Measurements from ENCODE around the gene ABLIM3. TPM values are rescaled to one million over a fixed set of nuclear protein-coding genes. Genes with fewer than 3 reads are reported as not detected.

ABLIM3 gene
- total and polyA plus RNA-seq, 9 of the 15 experiments (the other 6 are each of a cell fraction or from before 2014, with no cell fraction given), result 0.03 to 0.38 (median 0.11) TPM

DNA sequence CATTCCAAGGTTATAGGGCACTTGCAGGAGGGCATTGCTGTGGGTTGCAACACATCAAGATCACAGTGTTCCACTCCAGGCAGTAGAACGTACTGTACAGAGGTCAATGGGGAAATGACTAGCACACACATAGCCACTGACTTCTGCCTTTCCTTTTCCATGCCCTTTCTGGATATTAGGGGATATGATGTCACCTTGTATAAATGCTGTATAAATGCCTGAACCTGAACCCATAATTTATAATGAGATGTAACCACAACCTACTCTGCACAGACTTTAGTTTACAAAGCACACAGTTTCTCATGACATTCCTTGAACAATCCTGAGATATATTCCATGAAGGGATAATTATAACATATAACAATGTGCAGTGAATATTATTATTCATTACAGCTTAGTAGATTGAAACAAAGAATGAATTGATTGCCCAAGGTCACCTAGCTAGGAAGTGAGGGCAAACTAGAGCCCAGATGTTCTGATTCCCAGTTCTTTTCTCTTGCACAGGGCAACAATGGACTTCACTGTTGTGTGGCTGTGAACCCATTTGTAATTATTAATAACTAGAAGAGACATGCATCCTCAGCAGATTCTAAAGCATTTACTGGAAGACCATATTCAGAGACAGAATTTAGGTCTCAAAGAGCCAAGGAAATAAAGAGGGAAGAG lies 5.6 kb upstream of the ABLIM3 start:
- DNase-seq (ENCODE audit: extremely low read depth in 1 of 4, low spot score in 3 of 4) (no peak), ATAC-seq (no peak), FAIRE-seq (no peak)
- no peaks in the 10 kb centered on the region for H3K9me1 ChIP-seq (ENCODE audit: control insufficient read depth, insufficient read depth, low read length)
- no peaks in the 10 kb centered on the region for H3K79me2 ChIP-seq (ENCODE audit: control insufficient read depth, insufficient read depth, low read length)
- no peaks in the 10 kb centered on the region for H4K20me1 ChIP-seq (replicated peaks; ENCODE audit: control insufficient read depth, insufficient read depth, low read length)
- no peak overlapping the region for H3K4me2 ChIP-seq (ENCODE audit: insufficient read depth, low read length)
- WGBS (ENCODE audit: insufficient coverage, low coverage, missing lambda C conversion rate), result 30% methylated on average over 1 of the region's 1 CpG
- in situ Hi-C loops (cut with MboI), result loop anchor here (25.0 kb wide), 1 partner anchor 427 kb away; the partner anchor contains the start of gene CSNK1A1
- no peaks in the 10 kb centered on the region for H3K9me3 ChIP-seq (replicated peaks; ENCODE audit: control insufficient read depth, insufficient read depth, low read depth, low read length)
- POLR2A ChIA-PET, result no interaction called here
- no peaks in the 10 kb centered on the region for H3K36me3 ChIP-seq (ENCODE audit: control insufficient read depth, insufficient read depth, low read length)
- no peak overlapping the region for H3K27ac ChIP-seq (ENCODE audit: extremely low read depth, low read depth, low read length)
- H2AFZ ChIP-seq (ENCODE audit: low read depth, low read length), result no peak overlapping the region
- CTCF ChIA-PET (ENCODE audit: low intra/inter-chr PET ratio), result no interaction called here
- H3K9ac ChIP-seq (ENCODE audit: insufficient read depth in 1 of 2, low read depth in 2 of 2, low read length in 2 of 2), result no peak overlapping the region
- H3K4me3 ChIP-seq, result no peak overlapping the region
- intact Hi-C loops (cut with micrococcal nuclease), result no loop called here
- BruUV-seq (replicated peaks), result no TSS peak
- H3K27me3 ChIP-seq (ENCODE audit: control insufficient read depth in 2 of 2, insufficient read depth in 2 of 2, low read length in 2 of 2), result peaks cover 4 to 5% of the 10 kb centered on the region in 2 experiments; a peak in 3 of 5 replicates
- TF ChIP-seq ZNF143 (CRISPR knock-in tag; IDR thresholded peaks at IDR 0.05), result no peak
- TF ChIP-seq, protein P1, sequence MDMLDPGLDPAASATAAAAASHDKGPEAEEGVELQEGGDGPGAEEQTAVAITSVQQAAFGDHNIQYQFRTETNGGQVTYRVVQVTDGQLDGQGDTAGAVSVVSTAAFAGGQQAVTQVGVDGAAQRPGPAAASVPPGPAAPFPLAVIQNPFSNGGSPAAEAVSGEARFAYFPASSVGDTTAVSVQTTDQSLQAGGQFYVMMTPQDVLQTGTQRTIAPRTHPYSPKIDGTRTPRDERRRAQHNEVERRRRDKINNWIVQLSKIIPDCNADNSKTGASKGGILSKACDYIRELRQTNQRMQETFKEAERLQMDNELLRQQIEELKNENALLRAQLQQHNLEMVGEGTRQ (CRISPR knock-in tag; IDR thresholded peaks at IDR 0.05), result no peak
- TF ChIP-seq, protein P2, sequence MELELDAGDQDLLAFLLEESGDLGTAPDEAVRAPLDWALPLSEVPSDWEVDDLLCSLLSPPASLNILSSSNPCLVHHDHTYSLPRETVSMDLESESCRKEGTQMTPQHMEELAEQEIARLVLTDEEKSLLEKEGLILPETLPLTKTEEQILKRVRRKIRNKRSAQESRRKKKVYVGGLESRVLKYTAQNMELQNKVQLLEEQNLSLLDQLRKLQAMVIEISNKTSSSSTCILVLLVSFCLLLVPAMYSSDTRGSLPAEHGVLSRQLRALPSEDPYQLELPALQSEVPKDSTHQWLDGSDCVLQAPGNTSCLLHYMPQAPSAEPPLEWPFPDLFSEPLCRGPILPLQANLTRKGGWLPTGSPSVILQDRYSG (tag; conservative IDR thresholded peaks at IDR 0.05; ENCODE audit: low read depth), result no peak
- no peak for TF ChIP-seq SMARCA5 (IDR thresholded peaks at IDR 0.05)
- no peak for TF ChIP-seq ZNF133 (CRISPR knock-in tag; IDR thresholded peaks at IDR 0.05)
- TF ChIP-seq DNMT1 (IDR thresholded peaks at IDR 0.05), result no peak
- H3K4me1 ChIP-seq (replicated peaks in 1 of 2; ENCODE audit: control insufficient read depth in 2 of 2, insufficient read depth in 2 of 2, low read length in 2 of 2), result peaks cover 5 to 13% of the 10 kb centered on the region in 2 experiments; a peak in 4 of 5 replicates

All from K562 (cell line).